Activated T-cell treated with anti-CD3 and anti-CD28 coated beads for 1 hour (primary cell): ENCODE measurements around the gene MTUS2.

Experiments used
- DNase-seq: peaks from one replicate; pipeline ENCODE4 v3.0.0-alpha.2; 2020; ENCODE audit warnings: low read depth

Gene MTUS2

DNA sequence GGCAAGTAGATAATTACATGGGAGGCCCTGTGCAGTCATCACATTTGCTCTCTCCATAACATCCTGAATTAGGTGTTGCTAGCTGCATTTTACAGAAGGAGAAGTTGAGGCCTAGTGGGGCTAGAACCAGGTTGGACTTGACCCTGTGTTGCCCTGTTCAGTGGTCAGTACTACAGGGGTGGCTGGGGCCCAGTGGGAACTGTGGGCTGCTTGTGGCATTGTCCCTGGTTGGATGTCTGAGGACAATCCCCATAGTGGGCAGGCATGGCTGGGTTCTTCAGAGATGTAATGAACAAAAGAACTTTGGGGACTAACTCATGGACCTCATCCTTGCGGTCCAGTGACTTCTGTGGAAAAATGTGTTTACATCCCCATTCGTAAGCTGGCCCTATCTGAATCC lies 38.9 kb downstream of the MTUS2 start:
- DNase-seq: no peak

DNA sequence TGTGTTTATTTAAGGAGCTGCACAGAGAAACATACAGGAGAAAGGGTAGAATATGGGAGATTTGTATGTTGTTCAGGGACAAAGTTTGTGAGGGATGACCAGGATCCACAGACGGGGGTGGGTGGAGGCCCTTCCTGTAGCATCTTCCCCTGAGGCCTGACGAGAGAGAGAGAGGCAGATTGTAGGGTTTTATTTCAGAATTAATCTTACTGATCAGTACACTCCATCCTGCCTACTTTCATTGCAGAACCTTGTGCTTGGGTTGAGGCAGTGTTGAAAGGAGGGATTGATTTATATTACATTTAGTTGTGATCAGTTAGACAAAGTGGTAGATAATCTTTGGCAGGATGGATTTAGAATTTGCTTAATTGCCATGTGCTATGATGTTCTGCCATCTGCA lies 39.6 kb downstream of the MTUS2 start:
- no peak for DNase-seq

DNA sequence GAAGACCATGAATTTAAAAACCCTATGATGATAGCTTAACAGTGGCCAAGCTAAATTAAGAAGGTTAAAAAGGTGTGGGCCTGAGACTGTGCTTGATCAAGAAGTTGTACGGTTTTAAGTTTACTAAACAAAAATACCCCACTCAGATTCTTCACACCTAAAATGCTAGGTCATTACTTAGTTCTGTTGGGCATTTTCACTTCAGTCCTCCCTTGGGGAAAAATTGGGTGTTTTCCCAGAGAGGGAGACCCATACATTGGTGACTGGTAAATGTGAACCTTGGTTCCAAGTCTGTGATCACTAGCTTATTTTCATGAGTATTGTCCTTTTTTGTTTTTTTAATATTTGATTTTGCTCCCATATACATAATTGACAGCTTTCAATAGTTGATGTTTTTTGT lies 44.4 kb downstream of the MTUS2 start:
- no peak for DNase-seq

DNA sequence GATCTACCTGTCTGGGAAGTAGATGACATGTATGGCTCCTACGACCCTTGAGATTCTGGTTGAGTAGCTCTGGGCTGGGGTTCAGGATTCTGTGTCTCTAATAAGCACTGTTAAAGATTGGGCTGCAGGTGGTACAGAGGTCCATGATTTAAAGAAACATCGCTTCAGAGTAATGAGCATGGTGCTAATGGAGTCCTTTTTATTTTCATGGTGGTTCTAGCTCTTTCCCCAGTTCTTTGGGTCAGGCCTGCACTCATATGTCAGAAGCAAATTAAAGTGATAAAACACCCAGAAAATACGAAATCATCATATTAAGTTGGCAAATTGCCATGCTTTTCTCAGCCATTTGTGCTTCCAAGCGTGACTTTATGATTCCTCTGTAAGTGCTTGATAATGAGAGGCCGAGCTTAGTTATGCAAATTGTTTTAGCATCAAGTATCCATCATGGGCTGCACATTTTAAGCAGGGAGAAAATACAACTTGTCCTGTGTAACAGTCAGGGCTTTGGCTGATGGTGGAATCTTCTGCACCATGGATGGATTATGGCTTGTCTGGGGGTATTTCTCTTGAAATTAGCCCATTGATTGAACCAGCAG lies 45.1 kb downstream of the MTUS2 start:
- DNase-seq: no peak

DNA sequence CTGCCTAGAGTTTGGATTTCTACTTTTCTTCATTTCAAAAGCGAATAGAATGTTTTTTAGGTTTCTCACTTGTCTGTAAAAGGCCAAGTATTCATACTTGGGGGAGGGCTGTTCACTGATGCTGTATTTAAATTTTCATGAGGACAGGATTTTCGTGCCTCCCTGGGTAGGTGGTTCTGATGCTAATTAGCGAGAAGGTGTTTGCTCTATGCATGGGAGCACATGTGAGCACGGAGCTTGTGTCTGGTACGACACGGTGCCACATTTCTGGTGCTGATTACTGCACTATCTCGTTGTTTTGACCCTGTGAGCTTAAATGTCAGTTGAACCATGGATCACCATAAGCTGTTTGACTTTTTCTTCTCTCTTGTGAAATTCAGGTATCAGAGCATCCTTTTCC lies 45.8 kb downstream of the MTUS2 start:
- no peak for DNase-seq

DNA sequence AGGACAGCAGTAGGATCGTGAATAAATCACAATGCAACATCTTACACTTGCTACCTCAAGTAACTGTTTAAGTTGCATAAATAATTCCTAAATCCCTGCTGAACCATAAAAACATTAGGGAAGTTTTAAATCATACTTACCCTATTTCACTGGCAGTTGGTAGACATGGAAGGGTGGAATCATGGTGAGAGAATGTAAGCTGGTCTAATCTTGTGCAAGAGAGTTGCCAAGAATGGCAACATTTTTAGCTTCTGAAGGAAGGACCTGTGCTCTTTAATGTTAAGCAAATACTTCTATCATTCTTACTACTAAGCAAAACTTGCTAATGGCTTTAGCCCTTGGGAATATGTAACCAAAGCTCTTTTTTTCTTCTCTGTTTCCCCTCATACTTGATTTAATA lies 46.8 kb downstream of the MTUS2 start:
- DNase-seq: no peak

DNA sequence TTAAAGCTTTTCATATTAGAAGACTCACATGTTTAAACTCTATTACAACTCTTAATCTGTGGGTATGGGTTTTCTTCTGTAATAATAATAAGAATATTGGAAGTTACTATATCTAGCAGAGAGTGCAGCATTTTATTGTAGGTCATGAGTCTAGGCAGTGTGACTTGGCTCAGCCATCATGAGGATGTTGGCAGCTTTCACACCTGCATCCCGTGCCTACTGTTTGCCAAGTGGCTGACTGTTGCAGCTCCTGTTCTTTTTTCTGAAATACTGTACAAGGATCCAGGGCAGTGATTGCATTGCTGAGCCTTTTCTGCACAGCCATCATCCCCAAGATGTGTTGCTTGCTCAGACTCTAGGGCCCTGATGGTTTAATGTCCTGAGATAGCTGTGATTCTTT lies 47.4 kb downstream of the MTUS2 start:
- no peak for DNase-seq

- DNase-seq: no peak
Measured at GRCh38 chr13:28872427-28873176, 52.5 kb downstream of the MTUS2 start.

- no peak for DNase-seq
Measured at GRCh38 chr13:28875846-28876615, 55.9 kb downstream of the MTUS2 start.

DNA sequence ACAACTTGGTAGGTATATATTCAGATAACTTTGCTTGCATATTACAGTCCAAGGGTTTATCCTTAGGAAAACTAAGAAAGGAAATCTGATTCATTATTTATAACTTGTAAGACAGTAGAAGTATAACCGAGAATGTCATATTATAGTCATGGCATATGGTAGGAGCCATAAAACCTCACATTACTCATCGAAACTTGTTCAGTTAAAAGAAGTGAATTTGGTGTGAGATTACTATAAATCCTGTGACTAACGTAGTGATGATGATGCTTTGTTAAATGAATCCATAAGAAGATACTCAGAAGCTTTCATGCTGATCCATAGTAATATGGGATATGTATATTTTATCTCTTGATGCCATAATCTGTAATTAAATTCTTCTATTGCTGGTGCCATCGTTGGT lies 57.3 kb downstream of the MTUS2 start:
- DNase-seq: no peak

GRCh38 chr13:28885181-28885580 lies 65.0 kb downstream of the MTUS2 start:
- DNase-seq: no peak

GRCh38 chr13:28889086-28889732 lies 69.1 kb downstream of the MTUS2 start:
- no peak for DNase-seq

- DNase-seq: no peak
Measured at GRCh38 chr13:28890712-28891111, 70.6 kb downstream of the MTUS2 start.

- DNase-seq: no peak
Measured at GRCh38 chr13:28918030-28918429, 97.9 kb downstream of the MTUS2 start.

DNA sequence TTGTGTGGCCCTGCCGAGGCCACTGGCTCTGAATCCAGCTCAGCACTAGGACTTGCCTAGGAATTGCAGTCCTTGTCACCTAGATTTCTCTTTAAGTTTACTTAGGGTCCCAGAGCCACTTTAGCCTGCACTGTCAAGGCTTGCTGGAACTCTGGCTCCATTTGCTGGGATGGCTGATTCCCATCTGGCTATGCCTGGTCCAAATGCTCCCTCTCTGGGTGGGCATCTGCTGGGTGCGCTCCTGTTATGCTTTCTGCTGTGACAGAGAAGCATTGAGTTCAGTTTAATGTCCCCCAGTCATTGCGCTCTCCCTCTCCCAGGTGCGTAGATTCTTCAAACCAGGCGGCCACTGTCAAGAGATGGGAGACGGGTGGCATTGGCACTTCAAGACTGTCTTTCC lies 102.2 kb downstream of the MTUS2 start:
- DNase-seq: no peak

DNA sequence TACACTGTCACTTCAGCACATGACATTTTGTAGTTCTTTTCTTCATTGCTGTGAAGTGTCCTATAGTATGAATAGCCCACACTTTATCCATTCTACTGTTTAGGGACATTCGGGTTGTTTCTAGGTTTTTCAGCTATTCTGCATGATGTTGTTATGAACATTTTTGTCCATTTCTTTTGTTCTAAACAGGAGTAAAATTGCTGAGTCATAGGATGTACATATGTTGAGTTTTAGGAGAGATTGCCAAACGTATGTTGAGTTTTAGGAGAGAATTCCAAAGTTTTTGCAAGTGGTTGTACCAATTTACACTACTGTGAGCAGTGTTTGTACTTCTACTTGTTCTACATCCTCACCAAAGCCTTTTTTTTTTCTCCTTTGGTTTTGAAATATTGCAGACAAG lies 115.0 kb downstream of the MTUS2 start:
- no peak for DNase-seq

- no peak for DNase-seq
Measured at GRCh38 chr13:28942906-28943305, 122.8 kb downstream of the MTUS2 start.

DNA sequence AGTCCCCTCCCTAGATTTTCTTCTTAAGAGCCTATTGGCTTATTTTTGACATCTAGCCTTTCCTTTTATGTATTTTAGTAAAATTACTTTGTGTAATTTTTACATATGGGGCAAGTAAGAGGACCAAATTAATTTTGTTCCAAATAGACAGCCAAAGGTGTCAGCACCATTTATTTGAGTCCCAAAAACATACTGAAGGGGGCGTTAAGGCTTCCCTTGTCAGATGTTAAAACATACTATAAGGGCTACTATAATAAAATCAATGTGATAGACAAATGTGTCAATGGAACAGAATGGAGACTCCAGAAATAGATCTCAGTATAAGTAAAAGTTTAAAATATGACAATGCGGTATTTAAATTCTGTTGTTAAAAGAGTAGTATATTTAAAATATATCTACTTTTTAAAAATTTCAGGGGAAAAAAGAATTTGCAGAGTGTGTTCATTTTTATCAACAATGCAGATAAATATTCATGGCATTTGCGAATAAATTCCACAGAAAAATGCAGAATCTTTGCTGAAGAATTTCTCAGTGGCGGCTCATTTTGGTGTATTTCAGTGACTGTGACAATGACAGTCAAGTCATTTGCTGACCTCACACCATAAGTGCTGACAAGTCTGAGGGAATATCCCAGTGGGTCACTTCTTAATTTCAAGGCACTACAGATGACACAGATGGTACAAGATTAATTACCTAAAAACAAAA lies 133.7 kb downstream of the MTUS2 start:
- no peak for DNase-seq

DNA sequence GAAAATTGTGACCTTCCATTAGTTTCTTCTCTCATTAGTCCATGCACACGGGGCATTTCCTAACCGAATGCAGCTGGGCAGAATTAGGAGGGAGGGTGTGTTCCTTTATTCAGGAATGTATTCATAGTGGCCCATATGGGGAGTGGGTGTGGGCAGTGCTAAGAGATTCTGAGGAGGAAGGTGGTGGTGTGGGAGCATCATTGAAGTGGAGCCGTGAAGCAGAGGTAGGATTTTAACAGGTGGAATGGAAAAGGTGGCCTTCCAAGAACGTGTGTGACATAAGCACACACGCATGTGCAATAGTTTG lies 134.2 kb downstream of the MTUS2 start:
- no peak for DNase-seq

GRCh38 chr13:28954810-28955209 lies 134.7 kb downstream of the MTUS2 start:
- DNase-seq: no peak

GRCh38 chr13:28955264-28955966 lies 135.3 kb downstream of the MTUS2 start:
- no peak for DNase-seq

GRCh38 chr13:28958018-28958417 lies 137.9 kb downstream of the MTUS2 start:
- DNase-seq: no peak
